Urothelium cell line (cell line): ENCODE measurements around the gene NSUN7.

Experiments used
- DNase-seq: peaks from one replicate; pipeline ENCODE4 v3.0.0; 2011; ENCODE audit warnings: low spot score, mixed read lengths
- FAIRE-seq: peaks from 2 replicates; lab custom pipeline; 2011; peaks lifted over from hg19 to GRCh38; lab: Jason Lieb, UNC

NSUN7 gene

GRCh38 chr4:40843696-40844095 lies 93.9 kb downstream of the NSUN7 start:
- no peak for DNase-seq
- FAIRE-seq = no peak

GRCh38 chr4:40844261-40844660 lies 94.5 kb downstream of the NSUN7 start:
- DNase-seq (no peak), FAIRE-seq (peak; percentile 44)

- DNase-seq (no peak), FAIRE-seq (no peak)
Observed at GRCh38 chr4:40845154-40845835, 95.5 kb downstream of the NSUN7 start.

- FAIRE-seq (no peak), DNase-seq (no peak)
Observed at GRCh38 chr4:40846532-40846931, 96.8 kb downstream of the NSUN7 start.

- FAIRE-seq = no peak
- no peak for DNase-seq
Observed at GRCh38 chr4:40848251-40848650, 98.5 kb downstream of the NSUN7 start.

GRCh38 chr4:40848940-40849339 lies 99.2 kb downstream of the NSUN7 start:
- no peak for DNase-seq
- FAIRE-seq = no peak

- FAIRE-seq = no peak
- no peak for DNase-seq
Observed at GRCh38 chr4:40850496-40850895, 100.7 kb downstream of the NSUN7 start.

- DNase-seq = no peak
- FAIRE-seq = no peak
Observed at GRCh38 chr4:40856277-40856839, 106.6 kb downstream of the NSUN7 start.

- no peak for DNase-seq
- no peak for FAIRE-seq
Observed at GRCh38 chr4:40856840-40857362, 107.1 kb downstream of the NSUN7 start.

GRCh38 chr4:40857956-40858355 lies 108.2 kb downstream of the NSUN7 start:
- DNase-seq (no peak), FAIRE-seq (no peak)

- DNase-seq = no peak
- FAIRE-seq = peak; percentile 52
Observed at GRCh38 chr4:40858962-40859361, 109.2 kb downstream of the NSUN7 start.
